DMS 273 (cell line): ENCODE results near the gene KRIT1.
A peak's percentile ranks its signal among the peaks of the same experiment; 100 is the strongest.
"Not testable (repeated sequence)": the region's sequence is repeated elsewhere in the genome, so short reads cannot be mapped to it uniquely, and the experiment has no call there.

Experiments
- DNase-seq: peaks from one replicate; lab custom pipeline; 2025; ENCODE audit not compliant: unreplicated experiment; lab: John Stamatoyannopoulos, UW

The KRIT1 gene

GRCh38 chr7:92245487-92246359 lies at the start of gene KRIT1, which contains the start of gene ANKIB1:
Gene KRIT1, minus strand, starts transcription at chr7:92245914. Its CDS starts 3,779 bp downstream, at chr7:92242135.
Gene ANKIB1, plus strand, starts transcription at chr7:92245974. Its CDS starts 49,005 bp downstream, at chr7:92294979.
- DNase-seq = peak; percentile 95

- DNase-seq = no peak
These were observed 49.7 kb upstream of the KRIT1 start for GRCh38 chr7:92295391-92295790.

GRCh38 chr7:92293896-92294590 lies 48.3 kb upstream of the KRIT1 start:
- no peak for DNase-seq

DNA sequence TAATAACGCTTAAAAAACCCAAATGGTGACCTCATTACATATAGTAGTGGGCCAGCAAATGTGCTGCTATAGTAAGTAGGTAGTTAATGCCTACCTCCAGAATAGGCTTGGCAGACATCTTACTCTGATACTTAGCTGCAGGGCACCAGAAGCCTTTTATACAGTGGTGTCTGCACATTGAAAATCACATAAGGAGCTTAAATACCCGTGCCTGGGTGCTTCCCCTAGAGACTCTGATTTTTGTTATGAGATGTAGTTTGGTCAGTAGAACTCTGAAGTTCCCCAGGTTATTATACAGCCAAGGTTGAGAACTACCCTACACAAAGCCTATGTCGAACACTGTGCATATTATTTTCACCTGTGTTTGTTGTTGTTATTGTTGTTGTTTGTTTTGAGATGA lies 47.3 kb upstream of the KRIT1 start:
- DNase-seq = no peak

- DNase-seq = no peak
These were observed 43.6 kb upstream of the KRIT1 start for GRCh38 chr7:92289321-92289720.

GRCh38 chr7:92282930-92283329 lies 37.2 kb upstream of the KRIT1 start:
- DNase-seq = no peak

- DNase-seq = no peak
These were observed 36.6 kb upstream of the KRIT1 start for GRCh38 chr7:92282221-92282814.

- no peak for DNase-seq
These were observed 35.3 kb upstream of the KRIT1 start for GRCh38 chr7:92281031-92281430.

DNA sequence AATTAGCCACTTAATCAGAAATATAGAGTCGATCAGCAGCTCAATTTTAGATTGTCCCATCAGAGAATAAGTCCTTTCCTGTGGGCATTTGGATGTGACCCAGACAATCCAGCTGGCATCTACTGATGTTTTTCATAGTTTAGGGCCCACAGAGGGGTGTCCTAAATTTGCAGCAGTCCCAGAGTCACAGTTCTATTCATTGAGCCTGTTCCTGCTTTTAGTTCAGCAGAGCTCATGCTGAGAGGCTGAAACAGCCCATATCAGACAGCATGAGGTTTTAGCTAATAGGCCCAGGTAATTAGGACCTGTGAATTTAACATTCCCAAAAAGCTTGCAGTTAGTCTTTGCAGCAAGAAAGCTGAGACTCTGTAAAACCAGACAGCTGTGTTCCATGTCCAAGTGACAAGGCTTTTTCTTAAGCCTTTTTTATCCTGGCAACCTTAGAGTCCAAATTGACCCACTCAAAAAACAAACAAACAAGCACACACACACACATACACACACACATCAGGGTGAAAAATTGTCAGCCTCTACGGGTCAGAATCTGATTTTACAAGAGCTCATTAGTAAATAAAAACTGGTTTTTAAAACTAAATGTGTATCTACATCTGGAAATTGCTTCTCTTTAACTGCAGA lies 33.8 kb upstream of the KRIT1 start:
- peak; percentile 20 for DNase-seq

DNA sequence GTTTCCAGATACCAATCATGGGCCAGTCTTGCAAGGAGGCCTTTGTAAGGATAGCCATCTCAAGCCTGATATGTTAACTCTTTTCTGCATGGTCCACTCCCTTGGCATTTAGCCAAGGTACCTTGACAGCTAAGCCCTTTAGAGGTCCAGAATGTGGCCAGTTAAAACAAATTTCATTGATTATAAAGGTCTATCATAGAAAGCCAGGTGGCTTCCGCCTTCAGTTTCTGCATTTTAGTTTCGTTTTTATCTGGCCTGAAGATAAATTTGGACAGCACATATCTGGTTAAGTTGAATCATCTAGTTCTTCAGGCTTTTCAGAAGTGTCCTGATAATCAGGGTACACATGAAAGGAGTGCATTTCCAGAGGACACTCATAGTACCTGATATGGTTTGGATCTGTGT lies 30.7 kb upstream of the KRIT1 start:
- no peak for DNase-seq

DNA sequence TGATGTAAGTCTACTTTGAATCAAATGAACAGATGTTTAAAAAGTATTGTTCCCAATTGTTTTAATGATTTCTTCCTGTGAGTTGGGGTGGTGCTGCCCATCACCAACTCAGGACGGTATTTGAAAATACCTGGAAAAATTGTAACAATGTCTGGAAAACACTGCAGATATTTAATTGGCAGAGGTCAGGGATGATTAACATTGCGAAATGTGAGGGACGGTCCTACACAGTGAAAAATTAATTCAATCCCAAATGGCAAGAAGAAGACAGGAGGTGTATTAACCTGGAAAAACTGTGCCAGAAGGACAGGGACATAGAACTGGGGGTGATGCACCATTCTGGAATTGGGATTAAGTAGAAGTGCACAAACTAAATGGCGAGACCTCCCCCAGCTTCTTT lies 29.6 kb upstream of the KRIT1 start:
- DNase-seq = no peak

DNA sequence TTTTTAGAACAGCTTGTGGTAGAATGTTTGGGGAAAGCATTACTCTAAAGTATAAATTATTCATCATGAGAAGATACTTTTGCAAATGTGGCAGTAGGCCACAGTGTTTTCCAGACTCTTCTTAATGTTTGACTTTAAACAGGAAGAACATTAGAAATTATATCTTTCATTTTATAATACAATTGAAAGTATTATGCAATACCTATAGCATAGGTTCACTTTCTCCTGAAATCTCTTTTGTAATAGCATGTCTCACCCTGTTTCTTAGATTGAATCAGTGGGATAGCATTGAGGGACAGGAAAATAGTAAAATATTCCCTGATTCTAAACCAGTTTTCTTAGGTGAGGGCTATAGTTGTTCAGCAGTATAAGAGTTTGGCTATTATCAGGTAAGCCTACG lies 23.2 kb upstream of the KRIT1 start:
- no peak for DNase-seq

- DNase-seq = no peak
These were observed 20.9 kb upstream of the KRIT1 start for GRCh38 chr7:92266415-92267241.

- DNase-seq = no peak
These were observed 14.6 kb upstream of the KRIT1 start for GRCh38 chr7:92260248-92260781.

GRCh38 chr7:92259610-92260247 lies 14.0 kb upstream of the KRIT1 start:
- no peak for DNase-seq

GRCh38 chr7:92259062-92259461 lies 13.3 kb upstream of the KRIT1 start:
- DNase-seq = no peak

DNA sequence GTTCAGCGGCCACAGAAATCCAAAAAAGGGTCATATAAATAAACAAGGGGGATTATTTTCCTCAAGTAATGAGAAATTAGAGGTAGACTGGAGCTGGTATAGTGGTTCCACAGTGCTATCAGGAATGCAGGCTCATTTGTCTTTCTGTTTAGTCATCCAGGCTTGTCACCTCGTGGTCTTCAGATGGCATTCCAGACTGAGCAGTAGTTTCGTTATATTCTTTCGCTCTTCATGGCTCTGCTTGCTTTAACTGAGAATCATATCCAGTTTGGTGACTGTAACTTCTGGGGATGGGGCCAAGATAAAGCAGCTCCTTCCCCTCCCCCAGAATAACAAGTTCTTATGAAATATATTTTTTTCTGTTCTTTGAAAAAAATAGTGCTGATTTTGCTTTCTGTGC lies 9.6 kb upstream of the KRIT1 start:
- DNase-seq = no peak

- DNase-seq = not testable (repeated sequence)
These were observed 9.1 kb upstream of the KRIT1 start for GRCh38 chr7:92254800-92255199.

DNA sequence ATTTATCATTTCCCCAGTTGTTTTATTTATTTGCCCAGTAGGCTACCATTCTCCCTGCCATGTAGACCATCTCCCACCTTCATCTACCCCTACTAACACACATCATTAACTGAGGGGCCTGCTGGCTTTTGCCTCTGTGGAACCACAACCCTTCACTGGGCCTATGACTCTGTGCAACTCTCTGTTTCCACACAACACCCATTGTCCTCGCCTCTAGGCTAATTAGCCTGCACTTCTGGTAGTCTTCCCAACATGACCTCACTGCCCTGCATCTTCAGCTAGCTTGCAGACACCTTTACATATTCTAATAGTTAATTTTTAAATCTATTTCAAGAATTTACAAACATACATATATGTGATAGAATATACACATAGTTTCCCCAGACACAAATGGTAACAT lies 7.5 kb upstream of the KRIT1 start:
- no peak for DNase-seq

DNA sequence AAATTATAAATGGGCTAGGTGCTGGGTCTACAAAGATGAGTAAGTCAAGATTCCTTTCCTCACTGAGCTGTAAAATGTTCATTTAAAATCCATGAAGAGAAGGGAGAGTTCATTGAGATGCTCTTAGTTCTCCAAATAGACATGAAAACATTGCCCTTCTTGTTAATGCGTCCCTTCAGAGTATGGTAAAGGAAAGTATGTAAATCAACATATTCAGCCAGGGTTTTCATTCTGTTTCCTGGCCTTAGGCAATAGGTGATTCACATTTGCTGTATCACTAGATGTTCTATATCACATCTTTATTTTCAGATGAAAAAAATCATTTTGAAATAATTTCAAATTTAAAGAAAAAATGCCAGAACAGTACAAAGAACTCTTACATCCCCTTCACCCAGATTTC lies 5.5 kb upstream of the KRIT1 start:
- no peak for DNase-seq
